ENCODE data around the gene CSPG5.

- TF ChIP-seq EZH2phosphoT487 (IDR thresholded peaks at IDR 0.05) (no peak), CTCF (IDR thresholded peaks at IDR 0.05) (no peak)
Measured at GRCh38 chr3:47622671-47623461, 44.2 kb upstream of the CSPG5 start.
